Common myeloid progenitor, CD34-positive (primary cell): ENCODE data around the gene LASP1. TPM values are rescaled to one million over a fixed set of nuclear protein-coding genes. Genes with fewer than 3 reads are reported as not detected.

Experiments
- CTCF ChIA-PET: fragments of 350-600 bp; sonication (Branson Sonifier 250); formaldehyde crosslinking; loops from one replicate; lab custom pipeline; 2021; ENCODE audit warnings: antibody characterized with exemption; lab: Charles Lee
- POLR2A ChIA-PET: fragments of 350-600 bp; sonication (Branson Sonifier 250); formaldehyde crosslinking; loops from one replicate; lab custom pipeline; 2021; ENCODE audit warnings: antibody characterized with exemption; lab: Charles Lee
- DNase-seq, 3 donors: peaks; one replicate each; pipeline versions ENCODE4 v3.0.0 to v3.0.0-alpha.2; 2013
- H3K27ac ChIP-seq, 2 experiments: 1 replicate in 1 of 2; 2 replicates in 1 of 2; pipeline ENCODE4 v1.7.0; 2013; ENCODE audit warnings: inconsistent platforms in 2 of 2, low read length in 2 of 2, mild to moderate bottlenecking in 2 of 2, low read depth in 1 of 2, moderate library complexity in 1 of 2; ENCODE audit not compliant: severe bottlenecking in 2 of 2, insufficient read depth in 1 of 2, poor library complexity in 1 of 2
- H3K27me3 ChIP-seq, 5 experiments: replicated peaks in 2 of 5; 1 replicate in 3 of 5; 2 replicates in 2 of 5; pipeline versions ENCODE4 v1.6.1 to v1.7.0; 2013; ENCODE audit warnings: low read length in 4 of 5, mild to moderate bottlenecking in 2 of 5, moderate library complexity in 2 of 5, inconsistent platforms in 1 of 5; ENCODE audit not compliant: insufficient read depth in 5 of 5, control insufficient read depth in 4 of 5
- H3K36me3 ChIP-seq, 4 experiments: 1 replicate in 2 of 4; 2 replicates in 2 of 4; pipeline versions ENCODE4 v1.6.1 to v1.7.0; 2013; ENCODE audit warnings: low read length in 3 of 4, control low read depth in 1 of 4, mild to moderate bottlenecking in 1 of 4; ENCODE audit not compliant: control insufficient read depth in 4 of 4, insufficient read depth in 4 of 4
- H3K4me1 ChIP-seq, 4 experiments: 1 replicate in 3 of 4; 2 replicates in 1 of 4; pipeline versions ENCODE4 v1.6.1 to v1.7.1; 2013; ENCODE audit warnings: low read length in 3 of 4, mild to moderate bottlenecking in 3 of 4, control low read depth in 1 of 4, inconsistent platforms in 1 of 4, moderate library complexity in 1 of 4; ENCODE audit not compliant: control insufficient read depth in 4 of 4, insufficient read depth in 4 of 4; ENCODE audit errors: control extremely low read depth in 1 of 4
- H3K4me3 ChIP-seq, 7 experiments: 1 replicate in 4 of 7; 2 replicates in 3 of 7; pipeline versions ENCODE4 v1.5.1 to v1.7.0; 2013; ENCODE audit warnings: mild to moderate bottlenecking in 7 of 7, low read length in 6 of 7, moderate library complexity in 6 of 7, inconsistent platforms in 2 of 7, low read depth in 2 of 7, control low read depth in 1 of 7; ENCODE audit not compliant: insufficient read depth in 4 of 7, control insufficient read depth in 1 of 7; ENCODE audit errors: extremely low read depth in 1 of 7
- H3K9me3 ChIP-seq, 5 experiments: 1 replicate in 4 of 5; 2 replicates in 1 of 5; pipeline versions ENCODE4 v1.6.1 to v1.7.1; 2013; ENCODE audit warnings: low read length in 4 of 5, mild to moderate bottlenecking in 2 of 5, inconsistent platforms in 1 of 5, low read depth in 1 of 5, moderate library complexity in 1 of 5; ENCODE audit not compliant: control insufficient read depth in 4 of 5, insufficient read depth in 2 of 5; ENCODE audit errors: control extremely low read depth in 1 of 5
- whole genome bisulfite sequencing: methylation state at CpG from one replicate; pipeline ENCODE4 v1.1.5; 2013; ENCODE audit not compliant: insufficient coverage; 5-methylcytosine and 5-hydroxymethylcytosine counted together
- polyA plus RNA-seq: library from polyadenylated mRNA; unstranded; fragments of 120-200 nt; gene quantifications from one replicate; pipeline ENCODE4 v1.2.1, GENCODE V29; 2013

The LASP1 gene
- 64.5 TPM for polyA plus RNA-seq

DNA sequence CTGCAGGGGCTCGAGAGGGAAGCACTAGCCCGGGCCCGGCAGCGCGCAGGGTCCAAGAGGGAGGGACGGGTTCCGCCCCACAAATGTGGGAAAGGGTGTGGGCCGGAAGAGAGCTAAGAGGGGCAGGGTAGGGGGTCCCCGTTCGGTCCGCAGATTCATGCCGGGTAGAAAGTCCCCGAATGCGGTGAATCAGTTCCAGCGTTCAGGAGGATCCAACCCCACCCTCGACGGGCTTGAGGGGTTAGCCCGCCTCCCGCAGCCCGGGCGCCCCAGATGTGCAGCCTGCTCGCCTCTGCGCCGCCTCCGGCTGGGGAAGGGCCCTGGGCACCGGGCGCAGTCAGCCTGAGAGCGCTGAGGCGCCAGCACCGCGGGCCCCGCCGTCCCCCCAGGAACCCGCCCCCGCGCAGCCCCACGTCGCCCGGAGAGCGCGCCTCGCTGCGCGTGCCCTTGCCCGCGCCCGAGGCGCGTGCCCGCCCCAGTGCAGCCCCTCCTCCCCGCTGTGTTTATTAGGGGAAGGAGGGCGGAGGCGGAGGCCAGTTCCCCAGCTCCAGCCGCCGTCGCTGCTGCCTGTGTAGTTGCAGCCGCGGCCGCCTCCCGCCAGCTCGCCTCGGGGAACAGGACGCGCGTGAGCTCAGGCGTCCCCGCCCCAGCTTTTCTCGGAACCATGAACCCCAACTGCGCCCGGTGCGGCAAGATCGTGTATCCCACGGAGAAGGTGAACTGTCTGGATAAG lies at the start of gene LASP1:
TSS of gene LASP1 (plus strand) at position 533 of the 733 bp plus-strand sequence. CDS start at position 665, 132 bp downstream.
- H3K36me3 ChIP-seq = peaks cover 0 to 9% (median 2%) of the 10 kb centered on the region in 4 experiments
- peak; percentile 89 to 94 (median 91) for DNase-seq
- peaks cover 8 to 56% (median 43%) of the 10 kb centered on the region in 4 experiments for H3K4me1 ChIP-seq
- no peaks in the 10 kb centered on the region for H3K27me3 ChIP-seq
- H3K27ac ChIP-seq = peak within 1 kb of the TSS; percentile 20 to 87
- POLR2A ChIA-PET = interaction anchor here (0.7 to 4.1 kb wide), 8 partner anchors 15 to 703 kb away, joined by 3 to 22 read pairs (median 4); partner anchors contain the start of gene RPL23
- peak within 1 kb of the TSS; percentile 88 to 99 (median 96) for H3K4me3 ChIP-seq
- CTCF ChIA-PET = interaction anchor here (0.6 to 1.5 kb wide), 8 partner anchors 12 to 284 kb away, joined by 3 to 5 read pairs (median 3); partner anchors contain the start of gene RPL23
- WGBS = under 1% methylated on average over 69 of the region's 73 CpGs
- no peaks in the 10 kb centered on the region for H3K9me3 ChIP-seq

DNA sequence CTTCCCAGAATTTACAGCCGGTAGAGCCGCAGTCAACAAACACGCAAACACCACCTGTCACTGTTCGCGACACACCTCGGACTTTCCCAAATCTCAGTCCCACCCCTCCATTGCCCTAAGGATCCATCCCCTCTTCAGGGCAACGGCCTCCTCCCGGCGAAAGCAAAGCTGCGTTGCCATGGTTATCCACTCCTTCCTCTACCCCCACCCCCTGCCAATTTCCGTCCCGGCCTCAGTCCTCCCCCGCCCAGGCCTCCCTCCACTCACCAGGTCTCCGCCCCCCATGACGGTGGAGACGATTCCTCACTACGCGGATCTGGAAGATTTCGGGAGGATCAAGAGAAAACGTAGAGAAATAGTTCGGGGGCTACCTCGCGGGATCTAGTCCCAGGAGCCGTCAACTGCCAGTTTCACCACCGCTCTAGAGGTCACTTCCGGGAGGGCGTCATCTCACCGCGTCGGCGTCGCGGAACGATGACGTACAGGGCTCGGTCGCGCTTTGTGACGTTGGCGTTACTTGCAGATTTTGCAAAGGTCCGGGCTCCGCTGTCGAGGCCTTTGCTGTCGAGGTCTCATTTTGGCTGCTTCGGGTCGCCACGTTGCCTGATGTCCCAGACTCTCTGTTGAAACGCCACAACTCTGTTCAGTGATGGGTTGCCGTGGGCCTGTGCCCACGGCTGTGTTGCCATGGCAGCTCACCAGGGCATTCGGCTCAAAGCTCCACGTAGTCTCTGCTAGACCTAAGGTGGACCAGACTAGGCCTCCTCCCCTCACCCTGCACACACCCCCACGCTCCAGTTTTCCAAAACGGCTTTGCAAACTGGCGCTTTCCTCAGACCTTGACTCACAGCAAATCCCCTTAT lies 44.7 kb upstream of the LASP1 start, which contains the start of gene CWC25:
TSS of gene CWC25 (minus strand) at position 423 of the 863 bp plus-strand sequence. CDS start at position 285, 138 bp downstream.
- CTCF ChIA-PET = interaction anchor here (1.1 kb wide), 1 partner anchor 47 kb away, joined by 5 read pairs; no protein-coding TSS in a partner anchor
- 1% methylated on average over 51 of the region's 55 CpGs for WGBS
- DNase-seq = peak; percentile 97 to 99 (median 98)

DNA sequence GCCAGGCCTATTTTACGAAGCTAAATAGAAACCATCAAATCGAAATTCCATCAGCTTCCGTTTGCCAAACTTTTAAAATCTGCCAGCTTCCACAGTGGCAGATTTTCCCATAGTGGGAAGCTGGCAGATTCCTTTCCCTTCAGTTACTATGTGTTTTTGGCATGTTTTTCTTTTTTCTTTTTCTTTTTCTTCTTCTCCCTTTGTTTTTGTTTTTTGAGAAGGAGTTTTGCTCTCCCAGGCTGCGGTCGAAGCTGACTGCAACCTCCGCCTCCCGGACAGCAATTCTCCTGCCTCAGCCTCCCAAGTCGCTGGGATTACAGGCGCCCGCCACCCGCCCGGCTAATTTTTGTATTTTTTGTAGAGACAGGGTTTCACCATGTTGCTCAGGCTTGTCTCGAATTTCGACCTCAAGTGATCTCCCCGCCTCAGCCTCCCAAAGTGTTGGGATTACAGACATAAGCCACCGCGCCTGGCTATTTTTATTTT lies 44.1 kb upstream of the LASP1 start:
- Histone ChIP-seq H3K4me1 (peaks cover 0 to 21% (median 16%) of the 10 kb centered on the region in 4 experiments), H3K9me3 (no peaks in the 10 kb centered on the region), H3K4me3 (peak overlapping the region; percentile 64 to 99 (median 90)), H3K36me3 (peaks cover 1 to 10% (median 4%) of the 10 kb centered on the region in 4 experiments), H3K27me3 (no peaks in the 10 kb centered on the region), H3K27ac (peak overlapping the region; percentile 99 to 100)
- CTCF ChIA-PET = interaction anchor here (1.1 kb wide), 1 partner anchor 47 kb away, joined by 5 read pairs; no protein-coding TSS in a partner anchor
- DNase-seq = no peak
- WGBS = 97% methylated on average over 9 of the region's 17 CpGs
- POLR2A ChIA-PET = interaction anchor here (1.3 kb wide), 1 partner anchor 28 kb away, joined by 9 read pairs; the partner anchor contains the start of gene RPL23

More for the DNA sequence above, 44.7 kb upstream of the LASP1 start, which contains the start of gene CWC25:
- no peaks in the 10 kb centered on the region for H3K9me3 ChIP-seq
- peak within 1 kb of the TSS; percentile 64 to 99 (median 90) for H3K4me3 ChIP-seq
- no peaks in the 10 kb centered on the region for H3K27me3 ChIP-seq
- H3K4me1 ChIP-seq = peaks cover 0 to 21% (median 16%) of the 10 kb centered on the region in 4 experiments
- POLR2A ChIA-PET = interaction anchor here (0.6 to 1.3 kb wide), 3 partner anchors 16 to 62 kb away, joined by 3 to 9 read pairs (median 6); partner anchors contain the start of gene RPL23
- peak within 1 kb of the TSS; percentile 99 to 100 for H3K27ac ChIP-seq
- H3K36me3 ChIP-seq = peaks cover 2 to 17% (median 11%) of the 10 kb centered on the region in 4 experiments

DNA sequence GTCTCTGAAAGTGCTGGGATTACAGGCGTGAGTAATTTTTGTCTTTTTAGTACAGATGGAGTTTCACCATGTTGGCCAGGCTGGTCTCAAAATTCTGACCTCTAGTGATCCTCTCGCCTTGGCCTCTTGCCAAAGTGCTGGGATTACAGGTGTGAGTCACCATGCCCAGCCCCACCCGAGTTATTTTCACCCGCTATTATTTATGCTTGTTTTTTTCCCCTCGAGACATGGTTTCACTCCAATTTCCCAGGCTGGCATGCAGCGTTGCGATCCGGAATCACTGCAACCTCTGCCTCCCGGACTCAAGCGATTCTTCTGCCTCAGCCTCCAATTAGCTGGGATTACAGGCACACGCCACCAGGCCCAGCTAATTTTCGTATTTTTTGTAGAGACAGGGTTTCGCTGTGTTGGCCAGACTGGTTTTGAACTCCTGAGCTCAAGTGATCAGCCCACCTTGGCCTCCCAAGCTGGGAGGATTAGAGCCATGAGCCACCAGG lies 25.5 kb upstream of the LASP1 start:
- CTCF ChIA-PET = no interaction called here

GRCh38 chr17:38848557-38848891 lies 21.3 kb upstream of the LASP1 start:
- Histone ChIP-seq H3K4me1 (peaks cover 19 to 25% (median 22%) of the 10 kb centered on the region in 4 experiments), H3K4me3 (no peak overlapping the region), H3K27me3 (no peaks in the 10 kb centered on the region), H3K36me3 (peaks cover 21 to 58% (median 42%) of the 10 kb centered on the region in 4 experiments), H3K9me3 (no peaks in the 10 kb centered on the region), H3K27ac (no peak overlapping the region)
- DNase-seq = no peak
- POLR2A ChIA-PET = interaction anchor here (0.6 kb wide), 1 partner anchor 487 kb away, joined by 3 read pairs; no protein-coding TSS in a partner anchor
- CTCF ChIA-PET = no interaction called here
- WGBS = 100% methylated on average over 1 of the region's 1 CpG

More for the DNA sequence above, 25.5 kb upstream of the LASP1 start:
- no peak for DNase-seq
- POLR2A ChIA-PET = interaction anchor here (0.6 to 1.2 kb wide), 3 partner anchors 10 to 76 kb away, joined by 3 to 5 read pairs (median 4); partner anchors contain the start of gene RPL23
- Histone ChIP-seq H3K9me3 (no peaks in the 10 kb centered on the region), H3K36me3 (peaks cover 8 to 24% (median 19%) of the 10 kb centered on the region in 4 experiments), H3K4me1 (peaks cover 0 to 2% (median 0%) of the 10 kb centered on the region in 4 experiments), H3K27ac (no peak overlapping the region), H3K27me3 (no peaks in the 10 kb centered on the region), H3K4me3 (no peak overlapping the region)
- WGBS = 92% methylated on average over 12 of the region's 13 CpGs

DNA sequence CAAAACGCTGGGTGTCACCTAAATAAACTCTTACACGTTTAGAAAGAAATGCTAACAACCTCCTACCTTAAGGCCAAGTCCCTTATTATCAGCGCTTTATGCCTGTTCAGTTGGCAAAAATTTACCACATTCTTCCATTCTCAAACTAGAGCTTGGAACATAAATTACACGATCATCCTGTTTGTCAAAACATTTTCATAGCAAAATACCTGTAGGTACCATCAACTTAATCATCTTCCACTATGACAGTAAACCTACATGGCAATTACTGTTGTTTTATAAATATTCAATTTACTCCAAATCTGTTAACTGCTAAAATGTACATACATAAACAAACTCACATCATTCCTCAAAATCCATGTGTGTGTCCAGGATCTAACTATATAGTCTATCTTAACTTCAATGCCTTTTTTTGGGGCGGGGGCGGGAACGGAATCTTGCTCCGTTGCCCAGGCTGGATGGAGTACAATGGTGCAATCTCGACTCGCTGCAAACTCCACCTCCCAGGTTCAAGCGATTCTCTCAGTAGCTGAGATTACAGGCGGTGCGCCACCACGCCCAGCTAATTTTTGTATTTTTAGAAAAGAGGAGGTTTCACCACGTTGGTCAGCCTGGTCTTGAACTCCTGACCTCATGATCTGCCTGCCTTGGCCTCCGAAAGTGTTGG lies 20.8 kb upstream of the LASP1 start:
- ChIA-PET CTCF (no interaction called here), POLR2A (interaction anchor here (0.6 kb wide), 2 partner anchors 73 to 486 kb away, joined by 3 read pairs; no protein-coding TSS in a partner anchor)
- Histone ChIP-seq H3K4me3 (no peak overlapping the region), H3K9me3 (no peaks in the 10 kb centered on the region), H3K27me3 (no peaks in the 10 kb centered on the region), H3K27ac (no peak overlapping the region), H3K36me3 (peaks cover 21 to 58% (median 42%) of the 10 kb centered on the region in 4 experiments), H3K4me1 (peaks cover 19 to 27% (median 23%) of the 10 kb centered on the region in 4 experiments)
- WGBS = 94% methylated on average over 16 of the region's 16 CpGs
- no peak for DNase-seq
